HEK293 (cell line): ENCODE data around the gene TDRD5.

Experiments
- BCL11B ChIP-seq: fragments of 450-650 bp; formaldehyde crosslinking; IDR thresholded peaks from 2 replicates; pipeline ENCODE4 v1.5.1; 2016; ENCODE audit warnings: low read depth, missing biosample characterization, missing genetic modification characterization
- GFI1B ChIP-seq: fragments of 450-650 bp; formaldehyde crosslinking; IDR thresholded peaks from 2 replicates; pipeline ENCODE4 v1.5.1; 2016; ENCODE audit warnings: missing biosample characterization, missing genetic modification characterization
- HOXC10 ChIP-seq: sonication (generic); formaldehyde crosslinking; IDR thresholded peaks from 2 replicates; pipeline ENCODE4 v1.8.1; 2023; ENCODE audit warnings: mild to moderate bottlenecking, missing genetic modification reagents
- OSR2 ChIP-seq: fragments of 450-650 bp; formaldehyde crosslinking; IDR thresholded peaks from 2 replicates; pipeline ENCODE4 v1.5.1; 2016; ENCODE audit warnings: missing biosample characterization, missing genetic modification characterization
- PRDM1 ChIP-seq: fragments of 450-650 bp; formaldehyde crosslinking; IDR thresholded peaks from 2 replicates; pipeline ENCODE4; 2016; ENCODE audit warnings: missing biosample characterization, missing genetic modification characterization
- RBAK ChIP-seq: fragments of 450-650 bp; formaldehyde crosslinking; IDR thresholded peaks from 2 replicates; pipeline ENCODE4 v1.5.1; 2016; ENCODE audit warnings: missing biosample characterization, missing genetic modification characterization
- TCF7L2 ChIP-seq: IDR thresholded peaks from 2 replicates; pipeline ENCODE4 v1.6.1; 2011; ENCODE audit warnings: low read depth, mild to moderate bottlenecking, inconsistent platforms, low read length, moderate library complexity, borderline replicate concordance
- ZBTB20 ChIP-seq: fragments of 450-650 bp; formaldehyde crosslinking; IDR thresholded peaks from 2 replicates; pipeline ENCODE4 v1.5.1; 2016; ENCODE audit warnings: missing biosample characterization, missing genetic modification characterization
- ZFP69B ChIP-seq: fragments of 450-650 bp; formaldehyde crosslinking; IDR thresholded peaks from 2 replicates; pipeline ENCODE4 v1.5.1; 2016; ENCODE audit warnings: missing biosample characterization, missing genetic modification characterization
- ZNF10 ChIP-seq: fragments of 450-650 bp; formaldehyde crosslinking; IDR thresholded peaks from 2 replicates; pipeline ENCODE4 v1.5.1; 2017; ENCODE audit warnings: missing biosample characterization, missing genetic modification characterization
- ZNF169 ChIP-seq: fragments of 450-650 bp; formaldehyde crosslinking; IDR thresholded peaks from 2 replicates; pipeline ENCODE4 v1.5.1; 2016; ENCODE audit warnings: missing biosample characterization, missing genetic modification characterization
- ZNF175 ChIP-seq: fragments of 450-650 bp; formaldehyde crosslinking; IDR thresholded peaks from 2 replicates; pipeline ENCODE4 v1.5.1; 2016; ENCODE audit warnings: missing biosample characterization, missing genetic modification characterization
- ZNF2 ChIP-seq: fragments of 450-650 bp; formaldehyde crosslinking; IDR thresholded peaks from 2 replicates; pipeline ENCODE4 v1.5.1; 2016; ENCODE audit warnings: missing biosample characterization, missing genetic modification characterization
- ZNF23 ChIP-seq: fragments of 450-650 bp; formaldehyde crosslinking; IDR thresholded peaks from 2 replicates; pipeline ENCODE4 v1.5.1; 2016; ENCODE audit warnings: missing biosample characterization, missing genetic modification characterization, borderline replicate concordance
- ZNF248 ChIP-seq: fragments of 450-650 bp; formaldehyde crosslinking; IDR thresholded peaks from 2 replicates; pipeline ENCODE4 v1.5.1; 2017; ENCODE audit warnings: missing biosample characterization, missing genetic modification characterization
- ZNF416 ChIP-seq: fragments of 450-650 bp; formaldehyde crosslinking; IDR thresholded peaks from 2 replicates; pipeline ENCODE4 v1.5.1; 2016; ENCODE audit warnings: missing biosample characterization, missing genetic modification characterization
- ZNF473 ChIP-seq: fragments of 450-650 bp; formaldehyde crosslinking; IDR thresholded peaks from 2 replicates; pipeline ENCODE4 v1.5.1; 2017; ENCODE audit warnings: missing biosample characterization, missing genetic modification characterization
- ZNF514 ChIP-seq: fragments of 450-650 bp; formaldehyde crosslinking; IDR thresholded peaks from 2 replicates; pipeline ENCODE4 v1.5.1; 2016; ENCODE audit warnings: missing biosample characterization, missing genetic modification characterization
- ZNF521 ChIP-seq: fragments of 450-650 bp; formaldehyde crosslinking; IDR thresholded peaks from 2 replicates; pipeline ENCODE4 v1.5.1; 2017; ENCODE audit warnings: missing biosample characterization, mild to moderate bottlenecking, missing genetic modification characterization
- ZNF623 ChIP-seq: fragments of 450-650 bp; formaldehyde crosslinking; IDR thresholded peaks from 2 replicates; pipeline ENCODE4 v1.5.1; 2016; ENCODE audit warnings: missing biosample characterization, missing genetic modification characterization
- ZNF624 ChIP-seq: fragments of 450-650 bp; formaldehyde crosslinking; IDR thresholded peaks from 2 replicates; pipeline ENCODE4 v1.5.1; 2017; ENCODE audit warnings: missing biosample characterization, missing genetic modification characterization
- ZNF660 ChIP-seq: fragments of 450-650 bp; IDR thresholded peaks from 2 replicates; pipeline ENCODE4 v1.5.1; 2018; ENCODE audit warnings: missing biosample characterization, mild to moderate bottlenecking, missing genetic modification characterization
- ZSCAN30 ChIP-seq: fragments of 450-650 bp; IDR thresholded peaks from 2 replicates; pipeline ENCODE4 v1.5.1; 2018; ENCODE audit warnings: missing biosample characterization, mild to moderate bottlenecking, missing genetic modification characterization, moderate library complexity
- TF ChIP-seq, protein P1 (sequence below): fragments of 450-650 bp; formaldehyde crosslinking; IDR thresholded peaks from 2 replicates; pipeline ENCODE4 v1.5.1; 2016; ENCODE audit warnings: missing biosample characterization, missing genetic modification characterization
- TF ChIP-seq, protein P2 (sequence below): fragments of 450-650 bp; formaldehyde crosslinking; IDR thresholded peaks from 2 replicates; pipeline ENCODE4 v1.5.1; 2016; ENCODE audit warnings: missing biosample characterization, missing genetic modification characterization
- TF ChIP-seq, protein P3 (sequence below): fragments of 450-650 bp; formaldehyde crosslinking; IDR thresholded peaks from 2 replicates; pipeline ENCODE4 v1.5.1; 2016; ENCODE audit warnings: missing biosample characterization, missing genetic modification characterization
- TF ChIP-seq, protein P4 (sequence below): fragments of 450-650 bp; IDR thresholded peaks from 2 replicates; pipeline ENCODE4 v1.5.1; 2018; ENCODE audit warnings: missing biosample characterization, mild to moderate bottlenecking, missing genetic modification characterization
- TF ChIP-seq, protein P5 (sequence below): fragments of 450-650 bp; formaldehyde crosslinking; IDR thresholded peaks from 2 replicates; pipeline ENCODE4 v1.5.1; 2016; ENCODE audit warnings: missing biosample characterization, missing genetic modification characterization
- TF ChIP-seq, protein P6 (sequence below): fragments of 450-650 bp; formaldehyde crosslinking; IDR thresholded peaks from 2 replicates; pipeline ENCODE4 v1.5.1; 2016; ENCODE audit warnings: missing biosample characterization, missing genetic modification characterization
- TF ChIP-seq, protein P7 (sequence below): fragments of 450-650 bp; formaldehyde crosslinking; IDR thresholded peaks from 2 replicates; pipeline ENCODE4 v1.5.1; 2016; ENCODE audit warnings: missing biosample characterization, missing genetic modification characterization

Gene TDRD5

DNA sequence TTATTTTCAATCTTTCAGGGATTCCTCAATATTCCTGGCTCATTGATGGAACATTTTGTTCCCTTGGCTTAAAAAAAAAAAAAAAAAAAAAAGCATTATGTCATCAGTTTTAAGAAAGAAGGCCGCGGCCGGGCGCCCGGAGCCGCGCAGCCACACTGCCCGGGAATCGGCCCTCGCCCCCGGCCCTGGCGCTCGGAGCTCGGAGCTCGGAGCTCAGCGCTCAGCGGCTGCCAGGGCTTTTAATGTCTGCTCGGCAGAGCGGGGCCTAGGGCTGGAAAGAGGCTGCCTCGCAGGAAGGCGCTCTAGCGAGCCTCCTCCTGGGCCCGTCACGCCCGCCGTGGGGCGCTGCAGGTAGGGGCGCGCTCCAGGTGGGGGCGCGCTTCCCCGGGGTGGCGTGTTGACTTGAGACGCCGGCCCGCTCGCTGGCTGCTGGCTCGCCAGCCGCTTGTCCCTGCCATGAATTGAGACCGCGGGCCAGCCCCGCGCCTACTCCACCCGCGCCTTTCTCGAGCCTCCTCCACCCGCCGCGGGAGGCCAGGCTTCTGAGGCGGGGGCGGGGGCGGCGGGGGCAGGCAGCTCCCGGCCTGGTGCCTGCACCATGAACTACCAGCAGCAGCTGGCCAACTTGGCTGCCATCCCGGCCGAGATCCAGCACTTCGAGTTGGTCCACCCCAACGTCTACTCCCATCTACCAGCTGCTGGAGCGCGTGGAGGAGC is 5.4 kb upstream of the TDRD5 start (continued):
- TF ChIP-seq, protein P1, sequence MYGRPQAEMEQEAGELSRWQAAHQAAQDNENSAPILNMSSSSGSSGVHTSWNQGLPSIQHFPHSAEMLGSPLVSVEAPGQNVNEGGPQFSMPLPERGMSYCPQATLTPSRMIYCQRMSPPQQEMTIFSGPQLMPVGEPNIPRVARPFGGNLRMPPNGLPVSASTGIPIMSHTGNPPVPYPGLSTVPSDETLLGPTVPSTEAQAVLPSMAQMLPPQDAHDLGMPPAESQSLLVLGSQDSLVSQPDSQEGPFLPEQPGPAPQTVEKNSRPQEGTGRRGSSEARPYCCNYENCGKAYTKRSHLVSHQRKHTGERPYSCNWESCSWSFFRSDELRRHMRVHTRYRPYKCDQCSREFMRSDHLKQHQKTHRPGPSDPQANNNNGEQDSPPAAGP (tag by site-specific recombination) = no peak
- TF ChIP-seq ZNF175 = no peak
- TF ChIP-seq, protein P2, sequence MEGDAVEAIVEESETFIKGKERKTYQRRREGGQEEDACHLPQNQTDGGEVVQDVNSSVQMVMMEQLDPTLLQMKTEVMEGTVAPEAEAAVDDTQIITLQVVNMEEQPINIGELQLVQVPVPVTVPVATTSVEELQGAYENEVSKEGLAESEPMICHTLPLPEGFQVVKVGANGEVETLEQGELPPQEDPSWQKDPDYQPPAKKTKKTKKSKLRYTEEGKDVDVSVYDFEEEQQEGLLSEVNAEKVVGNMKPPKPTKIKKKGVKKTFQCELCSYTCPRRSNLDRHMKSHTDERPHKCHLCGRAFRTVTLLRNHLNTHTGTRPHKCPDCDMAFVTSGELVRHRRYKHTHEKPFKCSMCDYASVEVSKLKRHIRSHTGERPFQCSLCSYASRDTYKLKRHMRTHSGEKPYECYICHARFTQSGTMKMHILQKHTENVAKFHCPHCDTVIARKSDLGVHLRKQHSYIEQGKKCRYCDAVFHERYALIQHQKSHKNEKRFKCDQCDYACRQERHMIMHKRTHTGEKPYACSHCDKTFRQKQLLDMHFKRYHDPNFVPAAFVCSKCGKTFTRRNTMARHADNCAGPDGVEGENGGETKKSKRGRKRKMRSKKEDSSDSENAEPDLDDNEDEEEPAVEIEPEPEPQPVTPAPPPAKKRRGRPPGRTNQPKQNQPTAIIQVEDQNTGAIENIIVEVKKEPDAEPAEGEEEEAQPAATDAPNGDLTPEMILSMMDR (tag by site-specific recombination) = peak; percentile 89
- TF ChIP-seq RBAK (tag by site-specific recombination) = no peak
- TF ChIP-seq ZSCAN30 = peak; percentile 91
- TF ChIP-seq, protein P3, sequence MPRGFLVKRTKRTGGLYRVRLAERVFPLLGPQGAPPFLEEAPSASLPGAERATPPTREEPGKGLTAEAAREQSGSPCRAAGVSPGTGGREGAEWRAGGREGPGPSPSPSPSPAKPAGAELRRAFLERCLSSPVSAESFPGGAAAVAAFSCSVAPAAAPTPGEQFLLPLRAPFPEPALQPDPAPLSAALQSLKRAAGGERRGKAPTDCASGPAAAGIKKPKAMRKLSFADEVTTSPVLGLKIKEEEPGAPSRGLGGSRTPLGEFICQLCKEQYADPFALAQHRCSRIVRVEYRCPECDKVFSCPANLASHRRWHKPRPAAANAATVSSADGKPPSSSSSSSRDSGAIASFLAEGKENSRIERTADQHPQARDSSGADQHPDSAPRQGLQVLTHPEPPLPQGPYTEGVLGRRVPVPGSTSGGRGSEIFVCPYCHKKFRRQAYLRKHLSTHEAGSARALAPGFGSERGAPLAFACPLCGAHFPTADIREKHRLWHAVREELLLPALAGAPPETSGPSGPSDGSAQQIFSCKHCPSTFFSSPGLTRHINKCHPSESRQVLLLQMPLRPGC (tag by site-specific recombination) = no peak
- no peak for TF ChIP-seq ZNF521 (tag by site-specific recombination)
- no peak for TF ChIP-seq ZNF473 (tag by site-specific recombination)
- TF ChIP-seq, protein P4, sequence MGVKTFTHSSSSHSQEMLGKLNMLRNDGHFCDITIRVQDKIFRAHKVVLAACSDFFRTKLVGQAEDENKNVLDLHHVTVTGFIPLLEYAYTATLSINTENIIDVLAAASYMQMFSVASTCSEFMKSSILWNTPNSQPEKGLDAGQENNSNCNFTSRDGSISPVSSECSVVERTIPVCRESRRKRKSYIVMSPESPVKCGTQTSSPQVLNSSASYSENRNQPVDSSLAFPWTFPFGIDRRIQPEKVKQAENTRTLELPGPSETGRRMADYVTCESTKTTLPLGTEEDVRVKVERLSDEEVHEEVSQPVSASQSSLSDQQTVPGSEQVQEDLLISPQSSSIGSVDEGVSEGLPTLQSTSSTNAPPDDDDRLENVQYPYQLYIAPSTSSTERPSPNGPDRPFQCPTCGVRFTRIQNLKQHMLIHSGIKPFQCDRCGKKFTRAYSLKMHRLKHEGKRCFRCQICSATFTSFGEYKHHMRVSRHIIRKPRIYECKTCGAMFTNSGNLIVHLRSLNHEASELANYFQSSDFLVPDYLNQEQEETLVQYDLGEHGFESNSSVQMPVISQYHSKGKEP (tag by site-specific recombination) = no peak
- peak; percentile 38; the same call in 1 of the 2 replicates for TF ChIP-seq OSR2
- no peak for TF ChIP-seq BCL11B (tag by site-specific recombination)
- no peak for TF ChIP-seq ZNF623 (tag by site-specific recombination)
- TF ChIP-seq TCF7L2 = no peak
- TF ChIP-seq ZFP69B = peak; percentile 23; the same call in 1 of the 2 replicates
- no peak for TF ChIP-seq GFI1B
- no peak for TF ChIP-seq ZNF23
- no peak for TF ChIP-seq ZNF248 (tag by site-specific recombination)
- no peak for TF ChIP-seq ZNF2 (tag by site-specific recombination)
- TF ChIP-seq, protein P5, sequence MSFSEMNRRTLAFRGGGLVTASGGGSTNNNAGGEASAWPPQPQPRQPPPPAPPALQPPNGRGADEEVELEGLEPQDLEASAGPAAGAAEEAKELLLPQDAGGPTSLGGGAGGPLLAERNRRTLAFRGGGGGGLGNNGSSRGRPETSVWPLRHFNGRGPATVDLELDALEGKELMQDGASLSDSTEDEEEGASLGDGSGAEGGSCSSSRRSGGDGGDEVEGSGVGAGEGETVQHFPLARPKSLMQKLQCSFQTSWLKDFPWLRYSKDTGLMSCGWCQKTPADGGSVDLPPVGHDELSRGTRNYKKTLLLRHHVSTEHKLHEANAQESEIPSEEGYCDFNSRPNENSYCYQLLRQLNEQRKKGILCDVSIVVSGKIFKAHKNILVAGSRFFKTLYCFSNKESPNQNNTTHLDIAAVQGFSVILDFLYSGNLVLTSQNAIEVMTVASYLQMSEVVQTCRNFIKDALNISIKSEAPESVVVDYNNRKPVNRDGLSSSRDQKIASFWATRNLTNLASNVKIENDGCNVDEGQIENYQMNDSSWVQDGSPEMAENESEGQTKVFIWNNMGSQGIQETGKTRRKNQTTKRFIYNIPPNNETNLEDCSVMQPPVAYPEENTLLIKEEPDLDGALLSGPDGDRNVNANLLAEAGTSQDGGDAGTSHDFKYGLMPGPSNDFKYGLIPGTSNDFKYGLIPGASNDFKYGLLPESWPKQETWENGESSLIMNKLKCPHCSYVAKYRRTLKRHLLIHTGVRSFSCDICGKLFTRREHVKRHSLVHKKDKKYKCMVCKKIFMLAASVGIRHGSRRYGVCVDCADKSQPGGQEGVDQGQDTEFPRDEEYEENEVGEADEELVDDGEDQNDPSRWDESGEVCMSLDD = peak; percentile 61
- TF ChIP-seq, protein P6, sequence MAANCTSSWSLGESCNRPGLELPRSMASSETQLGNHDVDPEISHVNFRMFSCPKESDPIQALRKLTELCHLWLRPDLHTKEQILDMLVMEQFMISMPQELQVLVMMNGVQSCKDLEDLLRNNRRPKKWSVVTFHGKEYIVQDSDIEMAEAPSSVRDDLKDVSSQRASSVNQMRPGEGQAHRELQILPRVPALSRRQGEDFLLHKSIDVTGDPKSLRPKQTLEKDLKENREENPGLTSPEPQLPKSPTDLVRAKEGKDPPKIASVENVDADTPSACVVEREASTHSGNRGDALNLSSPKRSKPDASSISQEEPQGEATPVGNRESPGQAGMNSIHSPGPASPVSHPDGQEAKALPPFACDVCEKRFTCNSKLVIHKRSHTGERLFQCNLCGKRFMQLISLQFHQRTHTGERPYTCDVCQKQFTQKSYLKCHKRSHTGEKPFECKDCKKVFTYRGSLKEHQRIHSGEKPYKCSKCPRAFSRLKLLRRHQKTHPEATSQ (tag by site-specific recombination) = 0 out of 2 replicates have a peak, but pooled peaks have one; percentile 25
- TF ChIP-seq ZNF660 (tag by site-specific recombination) = peak; percentile 92
- no peak for TF ChIP-seq HOXC10 (CRISPR knock-in tag)
- TF ChIP-seq ZNF514 (tag by site-specific recombination) = no peak
- no peak for TF ChIP-seq ZNF10
- no peak for TF ChIP-seq ZNF416 (tag by site-specific recombination)
- TF ChIP-seq PRDM1 (tag by site-specific recombination) = no peak
- TF ChIP-seq, protein P7, sequence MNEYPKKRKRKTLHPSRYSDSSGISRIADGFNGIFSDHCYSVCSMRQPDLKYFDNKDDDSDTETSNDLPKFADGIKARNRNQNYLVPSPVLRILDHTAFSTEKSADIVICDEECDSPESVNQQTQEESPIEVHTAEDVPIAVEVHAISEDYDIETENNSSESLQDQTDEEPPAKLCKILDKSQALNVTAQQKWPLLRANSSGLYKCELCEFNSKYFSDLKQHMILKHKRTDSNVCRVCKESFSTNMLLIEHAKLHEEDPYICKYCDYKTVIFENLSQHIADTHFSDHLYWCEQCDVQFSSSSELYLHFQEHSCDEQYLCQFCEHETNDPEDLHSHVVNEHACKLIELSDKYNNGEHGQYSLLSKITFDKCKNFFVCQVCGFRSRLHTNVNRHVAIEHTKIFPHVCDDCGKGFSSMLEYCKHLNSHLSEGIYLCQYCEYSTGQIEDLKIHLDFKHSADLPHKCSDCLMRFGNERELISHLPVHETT = no peak
- TF ChIP-seq ZNF169 (tag by site-specific recombination) = no peak
- peak; percentile 98 for TF ChIP-seq ZBTB20 (tag by site-specific recombination)
- TF ChIP-seq ZNF624 (tag by site-specific recombination) = no peak
